Loucy (cell line): ENCODE results near the gene HOXA6.

ENCODE experiments used
- EZH2phosphoT487 ChIP-seq: fragments of 200-600 bp; IDR thresholded peaks from 2 replicates; pipeline ENCODE4 v1.6.1; 2018; ENCODE audit warnings: antibody characterized with exemption, mild to moderate bottlenecking, moderate library complexity, borderline replicate concordance
- TF ChIP-seq, protein P1 (sequence below): fragments of 200-600 bp; sonication (generic); conservative IDR thresholded peaks from 2 replicates; pipeline ENCODE4 v1.5.1; 2014; ENCODE audit warnings: mild to moderate bottlenecking, antibody characterized with exemption, low read length

DNA sequence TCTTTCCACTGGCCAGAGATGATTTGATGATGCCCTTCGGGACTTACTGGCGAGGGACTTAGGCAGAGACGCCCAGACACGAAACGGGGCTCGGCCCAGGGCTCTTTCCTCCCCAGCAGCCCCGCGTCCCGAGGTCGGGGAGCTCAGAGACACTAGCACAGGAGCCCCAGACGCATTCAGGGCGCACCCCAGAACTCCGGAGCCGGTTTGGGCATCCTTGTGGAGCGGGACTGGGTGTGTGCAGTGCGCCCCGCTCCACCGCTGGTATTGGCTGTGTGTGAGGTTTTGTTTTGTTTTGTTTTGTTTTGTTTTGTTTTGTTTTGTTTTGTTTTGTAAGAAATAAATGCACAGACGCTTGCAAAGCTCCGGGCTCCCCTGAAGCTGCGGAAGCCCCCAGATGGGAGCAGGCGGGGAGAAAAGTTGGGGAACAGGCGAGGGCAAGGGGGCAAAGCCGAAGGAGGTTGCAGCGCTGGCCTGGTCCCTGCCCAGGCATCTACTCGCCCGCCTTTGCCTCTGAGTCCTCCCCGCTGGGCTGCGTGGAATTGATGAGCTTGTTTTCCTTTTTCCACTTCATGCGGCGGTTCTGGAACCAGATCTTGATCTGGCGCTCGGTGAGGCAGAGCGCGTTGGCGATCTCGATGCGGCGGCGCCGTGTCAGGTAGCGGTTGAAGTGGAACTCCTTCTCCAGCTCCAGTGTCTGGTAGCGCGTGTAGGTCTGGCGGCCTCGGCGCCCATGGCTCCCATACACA, 2.2 kb downstream of the HOXA6 start:
- TF ChIP-seq, protein P1, sequence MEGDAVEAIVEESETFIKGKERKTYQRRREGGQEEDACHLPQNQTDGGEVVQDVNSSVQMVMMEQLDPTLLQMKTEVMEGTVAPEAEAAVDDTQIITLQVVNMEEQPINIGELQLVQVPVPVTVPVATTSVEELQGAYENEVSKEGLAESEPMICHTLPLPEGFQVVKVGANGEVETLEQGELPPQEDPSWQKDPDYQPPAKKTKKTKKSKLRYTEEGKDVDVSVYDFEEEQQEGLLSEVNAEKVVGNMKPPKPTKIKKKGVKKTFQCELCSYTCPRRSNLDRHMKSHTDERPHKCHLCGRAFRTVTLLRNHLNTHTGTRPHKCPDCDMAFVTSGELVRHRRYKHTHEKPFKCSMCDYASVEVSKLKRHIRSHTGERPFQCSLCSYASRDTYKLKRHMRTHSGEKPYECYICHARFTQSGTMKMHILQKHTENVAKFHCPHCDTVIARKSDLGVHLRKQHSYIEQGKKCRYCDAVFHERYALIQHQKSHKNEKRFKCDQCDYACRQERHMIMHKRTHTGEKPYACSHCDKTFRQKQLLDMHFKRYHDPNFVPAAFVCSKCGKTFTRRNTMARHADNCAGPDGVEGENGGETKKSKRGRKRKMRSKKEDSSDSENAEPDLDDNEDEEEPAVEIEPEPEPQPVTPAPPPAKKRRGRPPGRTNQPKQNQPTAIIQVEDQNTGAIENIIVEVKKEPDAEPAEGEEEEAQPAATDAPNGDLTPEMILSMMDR, result no peak
- TF ChIP-seq EZH2phosphoT487, result no peak
